Measurements from ENCODE around the gene HCN2.

DNA sequence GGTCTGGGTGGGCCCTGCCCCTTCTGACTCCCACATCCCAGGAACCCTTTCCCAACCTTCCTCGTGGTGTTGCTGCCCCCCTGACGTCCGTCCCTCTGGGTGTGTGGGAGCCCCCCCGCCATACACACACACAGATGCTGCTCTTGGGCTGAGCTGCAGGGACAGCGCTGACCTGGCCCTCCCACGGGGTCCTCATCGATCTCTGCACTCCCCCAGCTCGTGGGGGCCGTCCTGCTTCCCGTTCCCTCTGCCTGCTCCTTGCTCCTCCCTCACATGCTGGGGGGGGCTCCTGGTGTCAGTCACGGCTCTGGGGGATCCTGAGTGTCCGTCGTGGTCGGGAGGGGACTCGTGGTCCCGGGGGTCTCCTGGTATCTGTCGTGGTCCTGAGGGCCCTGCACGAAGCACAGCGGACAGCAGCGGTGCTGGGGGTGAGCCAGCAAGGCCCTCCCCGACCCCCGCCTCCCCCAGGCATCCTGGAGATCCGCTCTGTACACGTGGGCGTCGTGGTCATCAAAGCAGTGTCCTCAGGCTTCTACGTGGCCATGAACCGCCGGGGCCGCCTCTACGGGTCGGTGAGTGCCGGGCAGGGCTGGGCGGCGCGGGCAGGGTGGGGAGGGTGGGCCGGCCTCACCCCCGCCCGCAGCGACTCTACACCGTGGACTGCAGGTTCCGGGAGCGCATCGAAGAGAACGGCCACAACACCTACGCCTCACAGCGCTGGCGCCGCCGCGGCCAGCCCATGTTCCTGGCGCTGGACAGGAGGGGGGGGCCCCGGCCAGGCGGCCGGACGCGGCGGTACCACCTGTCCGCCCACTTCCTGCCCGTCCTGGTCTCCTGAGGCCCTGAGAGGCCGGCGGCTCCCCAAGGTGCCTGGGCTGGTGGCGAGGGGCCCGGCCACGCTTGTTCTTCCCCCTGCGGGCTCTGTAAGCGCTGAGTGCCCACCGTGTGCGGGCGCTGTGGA, 53.4 kb downstream of the HCN2 start:
- TF ChIP-seq, protein P1, sequence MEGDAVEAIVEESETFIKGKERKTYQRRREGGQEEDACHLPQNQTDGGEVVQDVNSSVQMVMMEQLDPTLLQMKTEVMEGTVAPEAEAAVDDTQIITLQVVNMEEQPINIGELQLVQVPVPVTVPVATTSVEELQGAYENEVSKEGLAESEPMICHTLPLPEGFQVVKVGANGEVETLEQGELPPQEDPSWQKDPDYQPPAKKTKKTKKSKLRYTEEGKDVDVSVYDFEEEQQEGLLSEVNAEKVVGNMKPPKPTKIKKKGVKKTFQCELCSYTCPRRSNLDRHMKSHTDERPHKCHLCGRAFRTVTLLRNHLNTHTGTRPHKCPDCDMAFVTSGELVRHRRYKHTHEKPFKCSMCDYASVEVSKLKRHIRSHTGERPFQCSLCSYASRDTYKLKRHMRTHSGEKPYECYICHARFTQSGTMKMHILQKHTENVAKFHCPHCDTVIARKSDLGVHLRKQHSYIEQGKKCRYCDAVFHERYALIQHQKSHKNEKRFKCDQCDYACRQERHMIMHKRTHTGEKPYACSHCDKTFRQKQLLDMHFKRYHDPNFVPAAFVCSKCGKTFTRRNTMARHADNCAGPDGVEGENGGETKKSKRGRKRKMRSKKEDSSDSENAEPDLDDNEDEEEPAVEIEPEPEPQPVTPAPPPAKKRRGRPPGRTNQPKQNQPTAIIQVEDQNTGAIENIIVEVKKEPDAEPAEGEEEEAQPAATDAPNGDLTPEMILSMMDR (IDR thresholded peaks at IDR 0.05), result no peak
- TF ChIP-seq POLR2A (IDR thresholded peaks at IDR 0.05), result no peak

All from prostate gland (tissue), 2 donors.